Testis (tissue), 3 donors: Measurements from ENCODE around the gene ITGB4. TPM values are rescaled to one million over a fixed set of nuclear protein-coding genes. Genes with fewer than 3 reads are reported as not detected.

Experiments used
- DNase-seq: peaks from one replicate; pipeline ENCODE4 v3.0.0-alpha.2; 2019
- H3K27ac ChIP-seq, 2 donors: fragments of 200-600 bp; sonication (generic); one replicate each; pipeline ENCODE4 v1.5.1; 2019
- H3K27me3 ChIP-seq: fragments of 200-600 bp; sonication (generic); one replicate; pipeline ENCODE4 v1.5.1; 2019
- H3K36me3 ChIP-seq: fragments of 200-600 bp; sonication (generic); one replicate; pipeline ENCODE4 v1.5.1; 2017; ENCODE audit warnings: low read depth; ENCODE audit errors: missing control alignments
- H3K4me1 ChIP-seq: fragments of 200-600 bp; sonication (generic); one replicate; pipeline ENCODE4 v1.5.1; 2019
- H3K4me3 ChIP-seq, 2 donors: fragments of 200-600 bp; sonication (generic); one replicate each; pipeline ENCODE4 v1.5.1; 2017 to 2019
- H3K9me3 ChIP-seq: fragments of 200-600 bp; sonication (generic); one replicate; pipeline ENCODE4 v1.5.1; 2017
- CTCF ChIP-seq, 3 experiments: fragments of 450-650 bp in 2 of 3; fragments of 200-600 bp in 1 of 3; sonication (generic) in 1 of 3; IDR thresholded peaks; one replicate each; pipeline ENCODE4 v1.5.1; 2016 to 2019; ENCODE audit warnings: antibody characterized with exemption in 3 of 3, mild to moderate bottlenecking in 2 of 3, moderate library complexity in 1 of 3
- POLR2A ChIP-seq: fragments of 450-650 bp; IDR thresholded peaks from one replicate; pipeline ENCODE4 v1.6.1; 2017; ENCODE audit warnings: antibody characterized with exemption, mild to moderate bottlenecking, moderate library complexity
- WGBS, 2 donors: methylation state at CpG; one replicate each; pipeline ENCODE4 v1.1.5; 2018; 5-methylcytosine and 5-hydroxymethylcytosine counted together
- intact Hi-C: fragments of 100-400 bp; cut with DNase I; formaldehyde crosslinking; loops from one replicate; pipeline ENCODE4 v1.15.1; 2023; ENCODE audit warnings: low total_unique reads
- polyA plus RNA-seq: library from polyadenylated mRNA; stranded (reverse); fragments of 350-450 nt; fragmentation: Illumina TruSeq; extraction: RNeasy Lipid Tissue Mini Kit (QIAGEN cat#74804); gene quantifications from one replicate; pipeline ENCODE4 v1.2.3, GENCODE V29; 2014; ENCODE audit warnings: low read depth, low replicate concordance; ENCODE audit not compliant: insufficient read depth
- total RNA-seq, 2 donors: library from RNA; depleted of rRNA; stranded (reverse); fragments of >200 nt; gene quantifications; one replicate each; pipeline ENCODE4 v1.2.3, GENCODE V29; 2016

The ITGB4 gene
- total and polyA plus RNA-seq, 3 donors from 2014 or later, result 7.6 to 16.4 (median 11.6) TPM

GRCh38 chr17:75755990-75756389, 34.7 kb downstream of the ITGB4 start:
- Histone ChIP-seq H3K36me3 (no peaks in the 10 kb centered on the region), H3K4me1 (peaks cover 17% of the 10 kb centered on the region), H3K4me3 (no peak overlapping the region), H3K27me3 (no peaks in the 10 kb centered on the region), H3K9me3 (no peaks in the 10 kb centered on the region), H3K27ac (no peak overlapping the region)
- no peak for DNase-seq
- intact Hi-C loops, result no loop called here
- WGBS, 2 donors, result 100% methylated on average over 2 of the region's 2 CpGs; no CpG with 5 or more reads in 1 of the 2 donors
- TF ChIP-seq POLR2A, result no peak
- no peak for TF ChIP-seq CTCF (IDR thresholded peaks at IDR 0.05)

DNA sequence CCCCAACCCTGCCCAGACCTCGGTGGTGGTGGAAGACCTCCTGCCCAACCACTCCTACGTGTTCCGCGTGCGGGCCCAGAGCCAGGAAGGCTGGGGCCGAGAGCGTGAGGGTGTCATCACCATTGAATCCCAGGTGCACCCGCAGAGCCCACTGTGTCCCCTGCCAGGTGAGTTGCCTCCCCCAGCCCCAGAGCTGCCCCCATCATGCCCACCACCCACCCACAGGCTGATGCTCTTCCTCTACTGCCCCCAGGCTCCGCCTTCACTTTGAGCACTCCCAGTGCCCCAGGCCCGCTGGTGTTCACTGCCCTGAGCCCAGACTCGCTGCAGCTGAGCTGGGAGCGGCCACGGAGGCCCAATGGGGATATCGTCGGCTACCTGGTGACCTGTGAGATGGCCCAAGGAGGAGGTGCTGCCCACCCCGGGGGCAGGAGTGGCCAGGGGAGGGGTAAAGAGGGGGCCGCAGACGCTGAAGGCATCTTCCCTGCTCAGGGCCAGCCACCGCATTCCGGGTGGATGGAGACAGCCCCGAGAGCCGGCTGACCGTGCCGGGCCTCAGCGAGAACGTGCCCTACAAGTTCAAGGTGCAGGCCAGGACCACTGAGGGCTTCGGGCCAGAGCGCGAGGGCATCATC, 35.3 kb downstream of the ITGB4 start:
- DNase-seq, result no peak
- H3K36me3 ChIP-seq, result no peaks in the 10 kb centered on the region
- no peak overlapping the region for H3K27ac ChIP-seq
- TF ChIP-seq CTCF (IDR thresholded peaks at IDR 0.05) (no peak), POLR2A (no peak)
- peaks cover 17% of the 10 kb centered on the region for H3K4me1 ChIP-seq
- no peaks in the 10 kb centered on the region for H3K9me3 ChIP-seq
- intact Hi-C loops, result no loop called here
- peak overlapping the region in 1 of 2 donors; percentile 7 for H3K4me3 ChIP-seq
- H3K27me3 ChIP-seq, result no peaks in the 10 kb centered on the region
- WGBS, 2 donors, result 89 to 93% methylated on average over 6 to 29 of the region's 29 CpGs

DNA sequence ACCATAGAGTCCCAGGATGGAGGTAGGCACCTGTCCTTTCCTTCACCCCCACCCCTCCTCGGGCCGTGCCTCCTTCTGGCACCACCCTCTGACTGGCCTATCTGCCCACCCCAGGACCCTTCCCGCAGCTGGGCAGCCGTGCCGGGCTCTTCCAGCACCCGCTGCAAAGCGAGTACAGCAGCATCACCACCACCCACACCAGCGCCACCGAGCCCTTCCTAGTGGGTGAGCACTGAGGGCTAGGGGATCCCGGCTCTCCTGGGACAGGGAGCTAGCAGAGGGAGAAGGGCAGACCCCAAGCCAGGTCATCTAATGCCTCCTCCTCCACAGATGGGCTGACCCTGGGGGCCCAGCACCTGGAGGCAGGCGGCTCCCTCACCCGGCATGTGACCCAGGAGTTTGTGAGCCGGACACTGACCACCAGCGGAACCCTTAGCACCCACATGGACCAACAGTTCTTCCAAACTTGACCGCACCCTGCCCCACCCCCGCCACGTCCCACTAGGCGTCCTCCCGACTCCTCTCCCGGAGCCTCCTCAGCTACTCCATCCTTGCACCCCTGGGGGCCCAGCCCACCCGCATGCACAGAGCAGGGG, 35.9 kb downstream of the ITGB4 start:
- intact Hi-C loops, result no loop called here
- Histone ChIP-seq H3K9me3 (no peaks in the 10 kb centered on the region), H3K36me3 (no peaks in the 10 kb centered on the region), H3K27me3 (no peaks in the 10 kb centered on the region), H3K4me3 (peak overlapping the region in 1 of 2 donors; percentile 7), H3K27ac (no peak overlapping the region), H3K4me1 (peaks cover 17% of the 10 kb centered on the region)
- TF ChIP-seq CTCF (IDR thresholded peaks at IDR 0.05) (no peak), POLR2A (no peak)
- DNase-seq, result no peak
- WGBS, 2 donors, result 50 to 91% methylated on average over 2 to 21 of the region's 21 CpGs

GRCh38 chr17:75758131-75758905, 37.1 kb downstream of the ITGB4 start:
- H3K27me3 ChIP-seq, result no peaks in the 10 kb centered on the region
- H3K4me1 ChIP-seq, result peaks cover 17% of the 10 kb centered on the region
- peak overlapping the region in 1 of 2 donors; percentile 35 for H3K27ac ChIP-seq
- TF ChIP-seq POLR2A (no peak), CTCF (IDR thresholded peaks at IDR 0.05) (no peak)
- no peaks in the 10 kb centered on the region for H3K36me3 ChIP-seq
- 88 to 100% methylated on average over 2 to 37 of the region's 41 CpGs for WGBS, 2 donors
- intact Hi-C loops, result no loop called here
- H3K4me3 ChIP-seq, result no peak overlapping the region
- DNase-seq, result no peak
- H3K9me3 ChIP-seq, result no peaks in the 10 kb centered on the region
